Body of pancreas (tissue), 4 donors: ENCODE data around the gene GFAP. TPM values are rescaled to one million over a fixed set of nuclear protein-coding genes. Genes with fewer than 3 reads are reported as not detected.
"Not testable (repeated sequence)": the region's sequence is repeated elsewhere in the genome, so short reads cannot be mapped to it uniquely, and the experiment has no call there.

ENCODE experiments used
- ATAC-seq: fragments of 150-250 bp; one replicate; pipeline ENCODE4 v1.9.1; 2016
- DNase-seq, 4 donors: peaks; one replicate each; pipeline ENCODE4 v3.0.0-alpha.2; 2019
- H3K27ac ChIP-seq, 4 donors: fragments of 200-600 bp; sonication (generic); 1 replicate in 3 of 4; 2 replicates in 1 of 4; pipeline versions ENCODE4 v1.5.1 to v1.6.1; 2016 to 2019; ENCODE audit warnings: mild to moderate bottlenecking in 1 of 4, mixed read lengths in 1 of 4, moderate library complexity in 1 of 4
- H3K27me3 ChIP-seq, 2 donors: fragments of 200-600 bp; sonication (generic); one replicate each; pipeline ENCODE4 v1.6.0; 2016; ENCODE audit warnings: mild to moderate bottlenecking in 1 of 2
- H3K36me3 ChIP-seq, 2 donors: fragments of 200-600 bp; sonication (generic); replicated peaks in 1 of 2; 2 replicates each; pipeline ENCODE4 v1.5.1; 2016; ENCODE audit warnings: low read depth in 2 of 2; ENCODE audit not compliant: insufficient read depth in 1 of 2
- H3K4me1 ChIP-seq: fragments of 200-600 bp; sonication (generic); one replicate; pipeline ENCODE4 v1.6.0; 2016
- H3K4me3 ChIP-seq, 2 donors: fragments of 200-600 bp; sonication (generic); 1 replicate in 1 of 2; 2 replicates in 1 of 2; pipeline ENCODE4 v1.5.1; 2016 to 2019
- H3K9me3 ChIP-seq, 3 donors: fragments of 200-600 bp; sonication (generic); 1 replicate in 2 of 3; 2 replicates in 1 of 3; pipeline ENCODE4 v1.5.1; 2016
- POLR2A ChIP-seq, 3 donors: fragments of 450-650 bp; IDR thresholded peaks; one replicate each; pipeline ENCODE4 v1.6.1; 2016; ENCODE audit warnings: antibody characterized with exemption in 3 of 3, mild to moderate bottlenecking in 2 of 3
- WGBS, 2 donors: methylation state at CpG; one replicate each; pipeline ENCODE4 v1.1.5; 2017; 5-methylcytosine and 5-hydroxymethylcytosine counted together
- intact Hi-C: fragments of 100-400 bp; cut with DNase I; formaldehyde crosslinking; loops from one replicate; pipeline ENCODE4 v1.15.1; 2023
- total RNA-seq, 2 donors: library from RNA; depleted of rRNA; stranded (reverse); fragments of >200 nt; gene quantifications; one replicate each; pipeline ENCODE4 v1.1.0, GENCODE V29; 2016
- TF ChIP-seq, protein P1 (sequence below), 7 experiments: fragments of 450-650 bp in 4 of 7; fragments of 200-600 bp in 3 of 7; sonication (generic) in 3 of 7; IDR thresholded peaks; one replicate each; pipeline ENCODE4 v1.5.1; 2016 to 2019; ENCODE audit warnings: antibody characterized with exemption in 7 of 7

The GFAP gene
- total RNA-seq, 2 donors from 2014 or later = 2.0 to 7.0 TPM

DNA sequence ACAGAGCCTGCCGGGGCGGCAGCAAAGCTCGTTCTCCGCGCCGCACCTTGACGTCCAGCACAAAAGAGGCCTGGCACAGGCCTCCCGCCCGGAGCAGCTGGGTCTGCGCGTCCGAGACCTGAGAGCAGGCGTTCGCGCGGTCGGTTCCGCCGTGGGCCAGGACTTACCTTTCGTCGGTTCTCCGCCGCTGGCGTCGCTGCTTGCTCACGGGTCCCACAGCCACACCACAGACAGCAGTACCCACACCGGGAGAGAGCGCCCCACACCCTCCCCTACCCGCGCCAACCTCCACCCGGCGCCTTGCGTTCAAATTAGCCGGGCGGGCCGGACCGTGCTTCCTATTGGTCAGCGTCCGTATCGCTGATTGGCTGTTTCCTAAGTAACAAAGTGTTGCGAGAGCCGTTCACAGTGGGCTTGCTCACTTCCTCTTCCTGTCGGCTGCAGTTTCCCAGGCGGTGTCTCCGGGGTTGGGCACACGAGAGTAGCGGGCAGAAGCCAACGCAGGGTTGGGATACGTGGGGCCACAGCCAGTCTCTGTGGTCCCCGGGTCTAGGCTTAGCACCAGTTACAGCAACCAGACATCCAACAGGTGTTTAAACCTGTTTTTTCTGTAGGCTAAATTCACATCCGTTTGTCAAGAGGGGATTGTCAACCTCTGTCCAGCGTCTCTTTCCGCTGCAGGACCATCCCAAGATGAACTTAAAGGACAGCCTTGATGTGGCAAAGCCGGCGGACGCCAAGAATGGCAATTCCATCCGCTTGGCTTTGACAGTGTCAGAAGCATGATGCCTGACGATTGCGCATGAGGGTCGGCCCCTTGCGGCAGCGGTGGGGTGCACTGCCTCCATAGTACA lies 32.4 kb upstream of the GFAP start, which contains the start of gene KIF18B:
KIF18B (minus strand) TSS at position 313 of the 854 bp plus-strand sequence. CDS start 11,429 bp downstream, outside the sequence.
- TF ChIP-seq, protein P1, sequence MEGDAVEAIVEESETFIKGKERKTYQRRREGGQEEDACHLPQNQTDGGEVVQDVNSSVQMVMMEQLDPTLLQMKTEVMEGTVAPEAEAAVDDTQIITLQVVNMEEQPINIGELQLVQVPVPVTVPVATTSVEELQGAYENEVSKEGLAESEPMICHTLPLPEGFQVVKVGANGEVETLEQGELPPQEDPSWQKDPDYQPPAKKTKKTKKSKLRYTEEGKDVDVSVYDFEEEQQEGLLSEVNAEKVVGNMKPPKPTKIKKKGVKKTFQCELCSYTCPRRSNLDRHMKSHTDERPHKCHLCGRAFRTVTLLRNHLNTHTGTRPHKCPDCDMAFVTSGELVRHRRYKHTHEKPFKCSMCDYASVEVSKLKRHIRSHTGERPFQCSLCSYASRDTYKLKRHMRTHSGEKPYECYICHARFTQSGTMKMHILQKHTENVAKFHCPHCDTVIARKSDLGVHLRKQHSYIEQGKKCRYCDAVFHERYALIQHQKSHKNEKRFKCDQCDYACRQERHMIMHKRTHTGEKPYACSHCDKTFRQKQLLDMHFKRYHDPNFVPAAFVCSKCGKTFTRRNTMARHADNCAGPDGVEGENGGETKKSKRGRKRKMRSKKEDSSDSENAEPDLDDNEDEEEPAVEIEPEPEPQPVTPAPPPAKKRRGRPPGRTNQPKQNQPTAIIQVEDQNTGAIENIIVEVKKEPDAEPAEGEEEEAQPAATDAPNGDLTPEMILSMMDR (IDR thresholded peaks at IDR 0.05) = no peak
- peak; percentile 16 to 82 (median 79) for TF ChIP-seq POLR2A (IDR thresholded peaks at IDR 0.05)
- peak within 1 kb of the TSS in 3 of 4 donors; percentile 51 to 56 (median 53) for H3K27ac ChIP-seq
- peak; percentile 100 for ATAC-seq

DNA sequence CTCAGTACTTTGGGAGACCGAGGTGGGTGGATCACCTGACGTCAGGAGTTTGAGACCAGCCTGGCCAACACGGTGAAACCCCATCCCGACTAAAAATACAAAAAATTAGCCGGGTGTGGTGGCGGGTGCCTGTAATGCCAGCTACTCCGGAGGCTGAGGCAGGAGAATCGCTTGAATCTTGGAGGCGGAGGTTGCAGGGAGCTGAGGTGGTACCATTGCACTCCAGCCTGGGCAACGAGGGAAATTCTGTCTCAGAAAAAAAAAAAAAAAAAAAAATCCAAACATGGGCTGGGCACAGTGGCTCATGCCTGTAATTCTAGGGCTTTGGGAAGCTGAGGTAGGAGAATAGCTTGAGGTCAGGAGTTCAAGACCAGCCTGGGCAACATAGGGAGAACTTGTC lies 30.4 kb upstream of the GFAP start:
- H3K36me3 ChIP-seq, ATAC-seq, DNase-seq, H3K27ac ChIP-seq, intact Hi-C loops, H3K4me3 ChIP-seq, H3K9me3 ChIP-seq, H3K27me3 ChIP-seq: not testable (repeated sequence)
- peaks cover 28% of the 10 kb centered on the region for H3K4me1 ChIP-seq
- WGBS, 2 donors = 86 to 89% methylated on average over 10 of the region's 10 CpGs

More for the DNA sequence above, 32.4 kb upstream of the GFAP start, which contains the start of gene KIF18B:
- Histone ChIP-seq H3K4me3 (peak within 1 kb of the TSS in 1 of 2 donors; percentile 30), H3K27me3 (no peaks in the 10 kb centered on the region), H3K4me1 (peaks cover 12% of the 10 kb centered on the region), H3K36me3 (no peaks in the 10 kb centered on the region), H3K9me3 (no peaks in the 10 kb centered on the region)
- 1 to 9% methylated on average over 15 to 62 of the region's 62 CpGs for WGBS, 2 donors
- peak; percentile 87 to 93 (median 90) for DNase-seq
- intact Hi-C loops = no loop called here

DNA sequence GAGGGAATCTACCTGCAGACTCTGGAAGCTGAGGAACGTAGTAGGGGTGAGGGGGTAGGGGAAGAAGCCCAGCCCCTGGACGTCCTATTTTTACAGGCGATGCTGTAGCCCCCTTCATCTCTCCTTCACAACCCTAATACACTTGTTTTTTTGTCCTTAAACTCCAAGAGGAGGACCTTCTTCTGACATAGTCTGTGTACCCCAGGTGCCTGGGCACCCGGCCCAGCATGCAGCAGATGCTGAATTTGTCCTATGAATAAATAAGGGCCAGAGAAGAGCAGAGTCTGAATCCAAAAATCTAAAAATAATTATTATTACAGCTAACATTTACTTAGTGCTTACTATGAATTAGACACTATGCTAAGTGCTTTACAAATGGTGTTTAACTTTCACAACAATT lies 27.2 kb upstream of the GFAP start:
- DNase-seq = no peak
- TF ChIP-seq, protein P1 (IDR thresholded peaks at IDR 0.05) = no peak
- no peak for TF ChIP-seq POLR2A (IDR thresholded peaks at IDR 0.05)
- 66 to 82% methylated on average over 4 of the region's 4 CpGs for WGBS, 2 donors

DNA sequence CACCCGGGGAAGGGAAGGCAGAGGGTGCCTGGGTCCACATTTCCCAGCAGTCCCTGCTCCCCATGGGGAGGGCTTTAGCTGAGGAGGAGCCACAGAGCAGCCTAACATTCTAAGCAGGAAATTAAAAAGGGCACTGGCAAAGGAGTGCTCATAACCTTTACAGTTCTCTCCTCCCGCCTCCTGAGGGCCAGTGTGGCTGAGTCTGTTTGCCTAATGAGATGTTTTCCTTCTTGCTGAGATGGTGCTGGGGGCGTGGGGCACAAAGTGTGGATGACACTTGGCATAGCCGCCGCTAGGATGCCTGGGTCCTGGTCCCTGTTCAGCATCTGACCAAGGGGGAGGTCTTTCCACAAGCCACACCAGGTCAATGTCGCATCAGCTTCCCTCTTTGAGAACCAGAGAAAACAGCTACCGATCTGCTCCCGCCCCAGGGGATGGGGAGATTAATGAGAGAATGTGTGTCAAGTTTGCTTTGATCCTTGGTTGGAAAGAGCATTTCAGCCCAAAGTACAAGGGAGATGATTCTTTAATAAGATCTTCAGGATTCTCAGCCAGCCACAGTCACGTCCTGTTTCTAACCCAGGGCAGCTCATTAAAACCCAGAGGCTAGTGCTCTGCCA lies 26.5 kb upstream of the GFAP start:
- intact Hi-C loops = no loop called here
- Histone ChIP-seq H3K27ac (peak overlapping the region in 2 of 4 donors; percentile 55 to 72), H3K4me1 (peaks cover 20% of the 10 kb centered on the region), H3K27me3 (no peaks in the 10 kb centered on the region), H3K9me3 (no peaks in the 10 kb centered on the region), H3K4me3 (no peak overlapping the region), H3K36me3 (no peaks in the 10 kb centered on the region)
- 72 to 84% methylated on average over 6 to 9 of the region's 9 CpGs for WGBS, 2 donors
- TF ChIP-seq POLR2A (IDR thresholded peaks at IDR 0.05) = no peak
- TF ChIP-seq, protein P1 (IDR thresholded peaks at IDR 0.05) = no peak
- no peak for DNase-seq
- ATAC-seq = no peak

More for the DNA sequence above, 27.2 kb upstream of the GFAP start:
- H3K9me3 ChIP-seq = no peaks in the 10 kb centered on the region
- peaks cover 25% of the 10 kb centered on the region for H3K4me1 ChIP-seq
- H3K27ac ChIP-seq = peak overlapping the region in 1 of 4 donors; percentile 25
- H3K36me3 ChIP-seq = no peaks in the 10 kb centered on the region
- no peak for ATAC-seq
- intact Hi-C loops = no loop called here
- no peaks in the 10 kb centered on the region for H3K27me3 ChIP-seq
- no peak overlapping the region for H3K4me3 ChIP-seq

DNA sequence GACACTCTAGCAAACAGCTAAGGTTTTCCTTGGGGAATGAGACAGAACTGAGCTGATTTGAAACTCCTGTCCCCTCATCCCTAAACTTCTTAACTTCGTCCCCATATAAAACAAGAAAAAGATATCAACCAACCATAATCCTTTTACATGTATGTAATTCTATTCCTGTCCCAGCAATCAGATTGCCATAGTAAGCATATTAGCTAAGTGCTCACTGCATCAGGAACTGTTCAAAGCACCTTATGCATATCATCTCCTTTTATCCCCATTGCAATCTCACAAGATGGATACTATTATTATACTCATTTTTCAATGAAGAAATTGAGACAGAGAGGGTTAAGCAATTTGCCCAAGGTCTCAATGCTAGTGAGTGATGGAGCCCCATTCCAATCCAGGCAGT lies 25.5 kb upstream of the GFAP start:
- Histone ChIP-seq H3K27me3 (no peaks in the 10 kb centered on the region), H3K9me3 (no peaks in the 10 kb centered on the region), H3K36me3 (no peaks in the 10 kb centered on the region), H3K4me1 (peaks cover 20% of the 10 kb centered on the region), H3K27ac (peak overlapping the region in 3 of 4 donors; percentile 43 to 72 (median 49)), H3K4me3 (no peak overlapping the region)
- WGBS, 2 donors = 36 to 39% methylated on average over 1 of the region's 1 CpG
- DNase-seq (no peak), ATAC-seq (peak; percentile 12)
- TF ChIP-seq, protein P1 (IDR thresholded peaks at IDR 0.05) = no peak
- no peak for TF ChIP-seq POLR2A (IDR thresholded peaks at IDR 0.05)
- intact Hi-C loops = no loop called here
